ENCODE results near the gene PHF24.
"Not testable (repeated sequence)": the region's sequence is repeated elsewhere in the genome, so short reads cannot be mapped to it uniquely, and the experiment has no call there.

DNA sequence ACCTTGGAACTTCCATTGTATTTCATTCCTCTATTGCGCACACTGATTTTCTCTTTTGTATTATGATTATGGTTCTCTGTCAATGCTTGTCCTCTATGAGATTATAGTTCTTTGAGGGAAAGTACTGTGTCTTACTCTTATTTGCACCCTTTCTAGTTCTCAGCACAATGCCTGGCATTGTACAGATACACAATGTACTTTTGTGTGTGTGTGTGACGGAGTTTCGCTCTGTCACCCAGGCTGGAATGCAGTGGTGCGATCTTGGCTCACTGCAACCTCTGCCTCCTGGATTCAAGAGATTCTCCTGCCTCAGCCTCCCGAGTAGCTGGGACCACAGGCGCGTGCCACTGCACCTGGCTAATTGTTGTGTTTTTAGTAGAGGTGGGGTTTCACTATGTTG, 2.0 kb upstream of the PHF24 start:
- TF ChIP-seq, protein P1, sequence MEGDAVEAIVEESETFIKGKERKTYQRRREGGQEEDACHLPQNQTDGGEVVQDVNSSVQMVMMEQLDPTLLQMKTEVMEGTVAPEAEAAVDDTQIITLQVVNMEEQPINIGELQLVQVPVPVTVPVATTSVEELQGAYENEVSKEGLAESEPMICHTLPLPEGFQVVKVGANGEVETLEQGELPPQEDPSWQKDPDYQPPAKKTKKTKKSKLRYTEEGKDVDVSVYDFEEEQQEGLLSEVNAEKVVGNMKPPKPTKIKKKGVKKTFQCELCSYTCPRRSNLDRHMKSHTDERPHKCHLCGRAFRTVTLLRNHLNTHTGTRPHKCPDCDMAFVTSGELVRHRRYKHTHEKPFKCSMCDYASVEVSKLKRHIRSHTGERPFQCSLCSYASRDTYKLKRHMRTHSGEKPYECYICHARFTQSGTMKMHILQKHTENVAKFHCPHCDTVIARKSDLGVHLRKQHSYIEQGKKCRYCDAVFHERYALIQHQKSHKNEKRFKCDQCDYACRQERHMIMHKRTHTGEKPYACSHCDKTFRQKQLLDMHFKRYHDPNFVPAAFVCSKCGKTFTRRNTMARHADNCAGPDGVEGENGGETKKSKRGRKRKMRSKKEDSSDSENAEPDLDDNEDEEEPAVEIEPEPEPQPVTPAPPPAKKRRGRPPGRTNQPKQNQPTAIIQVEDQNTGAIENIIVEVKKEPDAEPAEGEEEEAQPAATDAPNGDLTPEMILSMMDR (IDR thresholded peaks at IDR 0.05): not testable (repeated sequence)
- not testable (repeated sequence) for TF ChIP-seq POLR2A, EP300 (IDR thresholded peaks at IDR 0.05)
